Putamen (tissue), 1 donor: ENCODE results near the gene RREB1.
A peak's percentile ranks its signal among the peaks of the same experiment; 100 is the strongest.

Source experiments
- DNase-seq: peaks from one replicate; pipeline ENCODE4 v3.0.0-alpha.2; 2016; ENCODE audit warnings: low spot score

Gene RREB1

DNA sequence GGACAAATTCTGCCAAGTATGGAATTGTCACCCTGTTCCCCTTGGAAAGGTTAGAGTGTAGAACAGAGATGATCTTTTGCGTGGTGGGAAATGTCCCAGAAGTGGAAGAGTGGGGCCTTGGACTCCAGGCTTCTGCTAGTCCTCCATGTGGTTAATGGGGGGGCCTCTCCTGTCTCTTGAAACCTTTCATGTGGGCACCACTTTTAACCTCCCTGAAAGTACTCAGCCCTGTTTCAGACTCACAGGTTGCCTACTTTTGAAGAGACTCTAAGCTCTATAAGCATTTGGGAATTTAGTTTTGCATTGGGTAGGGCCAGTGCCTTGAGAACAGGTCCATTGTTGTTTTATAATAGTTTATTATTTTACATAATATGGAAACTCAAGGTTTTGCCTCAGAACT is 17.5 kb downstream of the RREB1 start:
- DNase-seq = no peak

DNA sequence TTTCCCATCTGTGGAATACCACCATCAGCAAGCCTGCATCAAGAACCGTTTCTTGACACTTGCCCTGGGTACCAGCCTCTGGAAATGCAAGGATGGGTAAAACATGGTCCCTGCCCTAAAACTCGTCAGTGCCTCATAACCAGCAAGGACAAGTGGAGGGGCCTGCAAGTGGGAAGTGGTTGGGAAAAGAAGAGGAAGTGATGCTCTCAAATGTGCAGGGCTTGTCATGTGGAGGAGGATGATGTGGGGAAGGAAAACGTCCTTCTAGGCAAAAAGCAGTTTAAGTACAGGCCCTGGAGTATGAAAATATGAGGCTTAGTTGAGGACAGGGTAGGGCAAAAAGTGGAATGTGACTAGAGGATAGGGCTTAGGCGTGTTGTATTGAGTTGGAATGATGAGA is 19.0 kb downstream of the RREB1 start:
- DNase-seq = no peak

DNA sequence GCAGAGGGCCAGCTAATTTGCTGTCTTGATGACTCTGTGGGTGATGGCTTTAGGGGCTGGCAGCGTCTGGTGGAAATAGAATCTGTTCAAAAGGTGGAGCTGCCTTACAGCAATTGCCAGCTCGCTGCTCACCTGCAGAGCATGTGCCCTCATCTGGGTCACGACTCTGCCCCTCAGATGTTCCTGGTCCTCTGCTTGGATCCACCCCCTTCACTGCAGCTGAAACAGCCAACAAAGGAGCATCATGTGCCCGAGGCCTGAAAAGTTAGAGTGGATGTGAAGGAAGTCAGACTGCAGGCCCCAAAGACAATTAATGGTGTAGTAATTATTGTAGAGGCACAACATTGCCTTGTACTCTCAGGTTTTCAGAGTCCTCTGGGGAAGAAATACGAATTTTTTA is 19.9 kb downstream of the RREB1 start:
- no peak for DNase-seq

DNA sequence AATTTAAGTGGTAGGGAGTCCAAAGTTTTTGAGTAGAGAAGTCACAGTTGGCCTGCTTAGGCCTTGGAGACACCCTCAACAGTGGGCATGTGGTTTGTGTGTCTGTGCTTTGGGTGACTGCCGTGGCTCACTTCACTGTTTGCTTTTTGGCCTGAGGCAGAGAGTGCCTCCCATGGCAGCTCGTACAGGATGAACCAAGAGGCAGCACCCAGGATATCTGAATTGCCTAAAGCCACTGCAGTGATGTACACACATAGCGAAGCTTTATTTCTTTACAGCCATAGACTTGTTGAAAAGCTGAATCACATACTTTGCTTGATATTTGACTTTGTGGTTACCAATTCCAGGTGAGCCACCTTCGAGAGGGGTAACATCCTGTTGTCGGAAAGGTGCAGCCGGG is 21.6 kb downstream of the RREB1 start:
- DNase-seq = no peak

DNA sequence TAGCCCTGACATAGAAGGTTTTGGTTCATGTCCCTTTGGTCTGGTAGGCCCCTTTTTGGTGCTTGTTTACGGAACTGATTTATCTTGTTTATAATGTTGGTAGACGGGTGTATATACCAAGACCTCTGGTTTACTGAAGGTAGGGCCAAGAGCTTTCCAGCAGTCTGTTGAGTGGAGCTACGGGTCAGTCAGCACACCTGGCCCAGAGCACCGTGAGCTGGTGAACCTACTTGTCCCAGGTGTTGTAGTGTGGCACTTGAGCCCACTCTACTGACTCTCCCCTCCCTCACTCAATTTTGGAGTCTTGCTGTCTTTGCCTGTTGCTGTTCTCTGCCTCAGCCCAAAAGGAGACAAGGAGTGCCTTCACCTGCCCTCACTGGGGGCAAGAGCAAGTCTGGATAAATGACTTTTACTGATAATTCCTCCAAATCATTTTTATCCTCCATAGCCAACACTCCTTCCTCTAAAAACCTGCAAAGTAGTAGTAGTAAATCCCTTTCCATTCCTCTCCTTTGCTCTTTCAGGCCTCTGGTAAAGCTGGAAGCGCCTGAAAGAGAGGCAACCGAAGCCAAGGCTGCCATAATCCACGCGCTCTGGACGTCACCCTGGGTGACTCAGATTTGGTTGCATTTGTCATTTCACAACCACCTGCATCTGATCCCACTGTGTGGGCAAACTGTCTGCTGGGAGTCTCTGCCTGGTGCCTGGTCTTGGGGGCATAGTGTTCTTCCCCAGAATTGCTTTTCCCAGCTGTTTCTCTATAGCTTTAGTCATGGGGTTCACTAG is 22.2 kb downstream of the RREB1 start:
- no peak for DNase-seq

DNA sequence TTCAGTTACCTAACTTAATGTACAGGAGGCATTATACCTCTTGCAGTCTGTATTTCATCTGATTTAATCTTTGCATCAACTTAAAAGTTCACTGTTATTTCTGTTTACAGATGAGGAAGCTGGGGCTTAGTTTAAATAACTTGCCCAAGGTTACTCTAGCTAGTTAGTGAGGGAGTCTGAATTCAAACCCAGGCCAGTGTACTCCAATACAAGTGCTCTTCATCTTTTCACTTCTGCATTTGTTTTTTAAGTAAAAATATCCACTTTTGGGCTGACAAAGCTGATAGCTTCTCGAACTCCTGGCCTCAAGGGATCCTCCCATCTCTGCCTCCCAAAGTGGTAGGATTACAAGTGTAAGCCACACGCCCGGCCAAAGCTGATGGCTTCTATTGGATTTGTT is 23.6 kb downstream of the RREB1 start:
- DNase-seq = no peak

DNA sequence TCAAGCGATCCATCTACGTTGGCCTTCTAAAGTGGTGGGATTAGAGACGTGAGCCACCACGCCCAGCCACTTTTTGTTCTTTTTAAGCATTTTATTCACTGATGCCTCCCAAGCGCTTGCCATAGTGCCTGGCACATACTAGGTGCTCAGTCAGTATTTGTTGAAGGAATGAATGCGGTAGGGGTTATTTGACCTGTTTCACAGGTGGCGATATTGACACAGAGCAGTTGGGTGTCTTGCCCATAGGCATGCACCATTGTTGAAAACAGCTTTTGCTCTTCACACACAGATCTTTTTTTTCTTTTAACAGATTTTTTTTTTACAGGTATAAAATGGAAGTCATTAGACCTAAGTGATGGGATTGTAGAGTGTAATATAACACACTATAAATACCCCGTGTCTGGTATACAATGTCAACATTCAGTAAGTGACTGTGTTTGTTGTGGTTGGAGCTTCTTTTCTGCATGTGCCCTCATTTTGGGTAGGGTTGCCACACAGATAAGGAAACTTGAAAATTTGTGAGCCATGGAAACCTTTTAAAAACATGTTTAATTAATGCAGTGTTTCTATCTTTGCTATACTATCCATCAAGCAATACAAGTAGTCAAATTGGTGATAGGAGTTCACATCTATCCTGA is 24.8 kb downstream of the RREB1 start:
- DNase-seq = no peak

DNA sequence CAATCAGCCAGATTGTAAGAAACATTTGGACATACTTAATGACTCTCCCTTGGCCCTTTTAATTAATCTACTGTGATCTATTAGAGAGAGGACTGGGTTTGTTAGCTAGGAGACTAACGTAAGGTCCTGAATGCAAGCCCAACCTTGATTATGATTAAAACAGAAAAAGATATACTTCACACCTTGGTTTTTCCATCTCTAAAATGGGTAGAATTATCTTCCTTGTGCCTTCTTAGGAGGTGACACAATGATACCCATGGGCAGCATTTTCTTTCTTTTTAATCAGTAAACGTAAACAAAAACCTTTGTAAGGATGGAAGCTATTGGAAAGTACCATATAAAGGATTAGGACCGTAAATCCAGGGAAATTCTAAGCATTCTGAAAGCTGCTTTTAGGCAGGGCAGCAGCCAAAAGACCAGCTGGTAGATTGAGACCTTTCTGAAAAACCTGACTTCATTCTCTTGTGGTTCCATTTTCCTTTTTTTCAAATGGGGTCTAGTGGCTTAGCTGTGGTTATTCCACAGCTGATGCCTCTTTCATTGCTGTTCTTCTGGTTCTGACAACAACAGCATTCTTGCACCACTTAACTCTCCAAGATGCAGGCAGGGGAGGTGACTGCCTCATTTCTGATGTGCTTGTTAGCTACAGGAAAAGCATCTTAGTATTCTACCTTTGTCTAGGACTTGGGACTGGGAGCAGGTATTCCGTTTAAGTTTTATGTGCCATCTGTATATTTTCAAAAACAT is 27.4 kb downstream of the RREB1 start:
- no peak for DNase-seq

DNA sequence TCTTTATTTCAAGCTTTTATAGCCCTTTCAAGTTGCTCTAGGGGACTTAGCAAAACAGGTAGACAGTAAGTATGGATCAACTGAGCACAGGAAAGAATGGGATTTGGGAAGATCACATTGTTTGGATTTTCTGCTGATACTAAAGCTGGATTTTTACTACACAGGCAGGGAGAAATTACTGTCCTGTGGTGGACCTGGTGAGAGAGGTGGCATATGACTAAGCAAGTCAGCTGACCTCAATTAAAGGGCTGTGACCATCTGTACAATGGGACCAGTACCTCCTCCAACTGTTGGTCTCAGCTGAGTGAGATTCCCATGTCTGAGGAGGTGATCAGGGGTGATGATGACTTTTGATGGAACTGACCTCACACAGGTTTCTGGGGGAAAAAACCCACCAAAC is 28.0 kb downstream of the RREB1 start:
- DNase-seq = no peak

DNA sequence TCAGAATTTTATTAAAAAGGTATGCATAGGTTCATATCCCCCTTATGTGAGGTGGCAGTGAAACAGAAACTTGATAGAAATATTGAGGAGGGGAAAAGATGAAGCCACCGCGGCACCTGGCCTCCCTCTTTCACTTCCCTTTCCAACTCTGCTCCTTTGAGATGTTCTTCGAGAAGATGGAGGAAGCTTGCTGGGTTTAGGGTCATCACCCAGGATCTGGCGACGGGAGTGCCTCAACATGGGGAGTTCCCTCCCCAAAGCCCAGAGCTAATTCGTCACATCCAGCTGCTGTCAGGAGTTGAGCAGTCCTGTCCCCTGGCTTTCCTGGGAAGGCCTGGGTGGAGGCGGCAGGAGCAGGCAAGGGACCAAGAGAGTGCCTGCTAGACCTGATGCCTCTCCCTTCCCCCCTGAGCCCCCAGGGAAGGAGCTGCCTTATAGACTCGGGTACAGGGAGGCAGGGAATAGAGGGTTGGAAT is 29.1 kb downstream of the RREB1 start:
- no peak for DNase-seq

DNA sequence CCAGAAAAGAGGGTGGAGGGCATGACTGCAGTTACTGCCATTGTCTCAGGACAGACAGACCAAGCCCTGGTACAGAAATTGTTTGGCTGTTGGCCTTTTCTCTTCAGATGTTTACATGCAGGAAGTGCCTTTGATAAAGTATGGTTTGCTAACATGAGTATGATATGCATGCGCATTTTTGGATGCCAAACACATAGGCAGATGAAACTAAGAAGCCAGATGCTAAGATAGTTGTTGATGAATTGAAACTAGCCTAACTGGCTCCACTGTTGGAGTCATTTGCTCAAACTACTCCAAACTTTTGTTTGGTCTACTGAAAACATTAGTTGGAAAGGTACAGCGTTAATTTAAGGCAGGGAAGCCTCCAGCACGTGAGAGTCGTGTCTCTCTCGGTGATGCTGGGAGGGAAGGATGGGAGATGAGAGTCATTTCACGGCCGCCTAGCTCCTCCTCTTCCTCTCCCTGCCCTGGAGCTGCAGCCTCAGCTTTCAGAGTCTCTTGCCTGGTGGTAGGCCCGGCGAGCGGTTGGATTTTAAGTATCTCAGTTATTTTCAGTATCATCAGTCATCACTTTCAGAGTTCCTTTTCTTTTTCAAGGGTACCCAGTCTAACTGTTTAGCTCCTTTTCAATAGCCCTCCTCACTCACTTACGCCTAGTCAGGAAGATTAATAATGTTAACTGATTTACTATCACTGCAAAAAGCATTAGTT is 29.7 kb downstream of the RREB1 start:
- no peak for DNase-seq

DNA sequence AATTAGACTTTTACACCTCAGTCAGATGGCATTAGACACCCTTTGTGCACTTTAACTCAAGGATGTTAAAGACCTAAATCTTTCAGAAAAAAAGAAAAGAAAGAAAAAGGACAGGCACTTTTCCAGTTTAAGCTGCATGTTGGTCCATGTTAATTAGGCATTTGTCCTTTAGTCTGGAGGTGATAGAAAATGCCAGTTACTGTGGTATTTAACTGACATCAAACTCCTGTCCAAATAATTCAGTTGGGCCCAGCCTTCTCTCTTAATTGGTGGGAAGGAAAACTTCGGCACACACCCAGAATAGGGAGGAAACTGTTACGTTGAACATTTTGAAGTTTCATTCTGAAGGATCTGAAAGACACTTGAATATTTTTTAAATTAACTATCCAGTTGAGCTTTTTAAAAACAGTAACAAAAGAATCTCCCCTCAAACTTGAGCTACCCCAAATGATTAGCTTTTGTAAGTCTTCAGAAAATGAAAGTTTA is 30.3 kb downstream of the RREB1 start:
- DNase-seq = no peak

DNA sequence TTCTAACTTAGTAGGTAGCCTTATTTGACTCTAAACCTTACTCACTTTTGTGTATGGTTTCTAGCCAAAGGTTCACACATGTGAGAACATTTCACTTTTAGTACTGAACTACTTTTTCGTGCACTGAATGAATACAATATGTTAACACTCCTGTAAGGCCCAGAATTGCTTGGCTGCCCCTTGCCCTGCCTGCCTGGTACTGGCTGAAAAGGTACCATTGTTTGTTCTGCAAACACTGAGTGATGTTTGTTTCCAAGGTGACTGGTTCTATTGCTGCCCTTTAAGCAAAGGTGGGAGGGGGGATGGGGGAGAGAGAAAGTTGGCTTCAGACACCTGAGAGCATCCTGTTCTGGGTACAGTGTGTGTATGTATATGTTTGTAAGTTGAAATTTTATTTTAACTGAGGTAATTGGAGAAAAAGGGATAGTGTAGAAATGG is 31.2 kb downstream of the RREB1 start:
- no peak for DNase-seq

DNA sequence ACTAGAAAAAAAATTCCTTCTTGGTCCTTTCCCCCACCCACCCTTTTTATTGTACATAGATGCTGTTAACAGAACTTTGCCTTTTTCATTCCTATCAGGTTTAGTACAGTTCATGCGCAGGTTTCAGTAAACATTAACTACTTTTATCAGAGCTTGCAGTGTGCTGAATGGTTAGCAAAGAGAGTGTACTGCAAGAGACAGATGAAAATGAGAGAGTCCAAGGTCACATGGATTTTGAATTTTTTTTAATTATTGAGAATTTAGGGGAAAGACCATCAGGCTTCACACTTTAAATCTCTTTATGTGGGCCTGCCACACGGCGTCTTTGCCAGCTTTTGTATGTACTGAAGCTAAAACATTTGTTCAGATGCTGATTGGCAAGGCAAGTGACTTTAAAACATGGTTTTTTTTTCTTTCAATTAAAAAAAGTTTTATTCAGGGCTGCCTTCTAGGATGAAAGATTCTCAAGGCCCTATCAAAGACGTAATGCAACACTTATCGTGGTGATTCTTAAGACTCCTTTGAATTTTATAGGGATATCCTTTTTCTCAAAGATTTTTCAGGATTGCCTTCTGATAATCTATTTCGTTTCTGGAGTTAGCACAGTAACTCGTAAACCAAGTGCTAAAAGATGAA is 32.2 kb downstream of the RREB1 start:
- DNase-seq = no peak

DNA sequence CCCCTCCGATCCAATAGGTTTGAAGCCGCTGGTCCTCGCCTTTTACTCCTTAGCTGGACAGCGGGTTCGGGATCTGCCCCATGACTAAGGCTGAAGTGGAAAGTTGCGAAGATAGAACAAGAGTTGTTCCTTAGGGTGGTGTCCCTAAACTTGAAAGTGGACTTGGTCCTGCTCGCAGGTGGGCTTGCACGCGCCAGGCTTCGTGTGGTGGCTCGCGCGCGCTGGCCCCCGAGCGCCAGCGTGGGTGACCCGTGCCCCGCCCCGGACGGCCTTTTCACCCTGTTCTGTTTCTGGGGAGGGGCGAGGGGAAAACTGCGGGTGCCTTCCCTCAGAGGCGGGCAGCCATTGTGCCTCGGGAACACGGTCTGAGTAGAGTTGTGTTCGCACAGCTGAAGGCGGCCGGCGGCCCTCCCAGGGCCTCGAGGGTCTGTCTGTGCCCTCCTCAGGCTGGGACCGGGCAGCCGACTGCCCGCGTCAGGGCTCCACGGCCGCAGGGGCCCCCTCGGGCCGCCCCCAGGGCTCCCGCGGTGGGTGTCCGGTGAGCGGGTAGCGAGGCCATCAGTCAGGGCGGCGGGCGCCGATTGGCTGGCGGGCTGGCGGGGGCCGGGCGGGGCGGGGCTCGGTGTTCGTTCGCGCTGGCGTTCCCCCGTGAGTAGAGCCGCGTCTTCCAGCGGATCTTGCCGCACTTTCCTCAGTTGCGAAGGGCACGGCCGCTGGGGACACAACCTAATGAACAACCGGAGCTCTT is 33.0 kb downstream of the RREB1 start:
- peak; percentile 78 for DNase-seq

DNA sequence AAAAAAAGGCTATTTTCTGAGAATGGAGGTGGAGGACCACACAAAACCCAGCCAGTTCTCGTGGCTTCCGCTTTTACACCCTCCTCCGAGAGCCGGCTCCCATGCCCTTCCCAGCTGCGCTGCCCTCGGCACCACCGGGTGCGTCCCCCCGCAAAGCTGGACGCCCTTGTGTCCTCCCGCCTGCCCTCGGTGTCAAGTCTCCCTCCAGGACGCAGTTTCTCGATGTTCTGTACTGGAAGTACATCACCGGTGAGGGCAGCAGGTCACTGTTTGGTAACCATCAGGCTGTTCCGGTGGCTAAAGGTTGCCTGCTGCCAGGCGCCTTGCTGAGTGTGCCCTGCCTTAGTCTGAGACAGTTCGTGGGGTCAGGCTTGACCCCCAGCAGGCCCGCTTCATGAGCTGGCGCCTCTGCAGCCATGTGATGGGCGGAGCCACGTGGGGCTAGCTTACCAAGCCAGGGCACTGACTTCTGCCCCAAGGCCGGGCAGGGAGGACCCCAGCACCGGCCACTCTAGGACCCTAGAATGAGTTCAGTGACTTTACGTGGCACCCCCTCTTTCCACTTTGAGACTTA is 34.6 kb downstream of the RREB1 start:
- DNase-seq = no peak

DNA sequence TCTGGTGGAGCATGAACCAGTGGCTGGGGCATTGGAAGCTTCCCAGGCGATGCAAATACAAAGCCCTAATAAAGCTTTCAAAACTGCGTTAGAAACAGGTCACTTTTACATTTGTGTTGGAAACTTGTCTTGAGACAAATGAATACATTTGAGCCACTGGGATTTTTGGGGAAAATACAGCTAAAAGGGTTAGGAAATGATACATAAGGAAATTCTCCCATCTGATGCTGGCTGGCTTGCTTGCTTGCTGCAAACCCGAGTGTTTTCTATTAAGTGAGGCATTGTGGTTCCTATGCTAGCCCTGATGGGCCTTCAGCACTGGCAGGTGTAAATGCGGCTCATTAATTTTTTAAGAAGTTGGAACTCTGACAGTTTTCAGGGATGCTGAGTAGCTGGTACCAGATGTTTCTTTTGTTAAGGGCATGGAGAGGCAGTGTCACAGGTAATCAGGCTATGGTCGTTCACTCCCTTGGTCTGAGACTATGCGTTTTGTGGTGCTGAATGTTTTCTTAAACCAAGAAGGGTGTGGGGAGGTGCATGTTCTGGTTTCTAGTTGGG is 35.2 kb downstream of the RREB1 start:
- DNase-seq = no peak

DNA sequence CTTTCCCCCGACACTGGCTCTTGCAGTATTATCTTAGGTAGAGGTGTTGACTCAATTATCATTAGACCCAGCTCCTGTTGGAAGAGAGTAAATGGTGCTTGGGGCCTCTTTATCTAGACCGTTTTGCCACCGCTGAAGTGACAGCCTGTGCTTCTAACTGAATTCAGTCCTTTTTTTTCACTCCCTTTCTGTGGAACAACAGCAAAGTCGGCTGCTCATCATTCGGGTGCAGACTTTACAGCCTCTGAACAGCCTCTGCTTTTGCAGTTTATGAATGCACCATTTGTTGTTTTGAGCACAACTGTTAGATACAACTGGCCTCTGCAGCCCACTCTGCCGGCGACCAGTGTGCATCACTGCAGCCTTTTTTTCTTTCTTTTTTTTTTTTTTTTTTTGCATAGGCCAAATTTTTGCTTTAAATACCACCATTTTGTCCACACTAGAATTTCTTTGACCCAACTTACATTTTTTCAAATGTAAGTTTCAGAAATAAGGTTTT is 35.8 kb downstream of the RREB1 start:
- DNase-seq = peak; percentile 71

DNA sequence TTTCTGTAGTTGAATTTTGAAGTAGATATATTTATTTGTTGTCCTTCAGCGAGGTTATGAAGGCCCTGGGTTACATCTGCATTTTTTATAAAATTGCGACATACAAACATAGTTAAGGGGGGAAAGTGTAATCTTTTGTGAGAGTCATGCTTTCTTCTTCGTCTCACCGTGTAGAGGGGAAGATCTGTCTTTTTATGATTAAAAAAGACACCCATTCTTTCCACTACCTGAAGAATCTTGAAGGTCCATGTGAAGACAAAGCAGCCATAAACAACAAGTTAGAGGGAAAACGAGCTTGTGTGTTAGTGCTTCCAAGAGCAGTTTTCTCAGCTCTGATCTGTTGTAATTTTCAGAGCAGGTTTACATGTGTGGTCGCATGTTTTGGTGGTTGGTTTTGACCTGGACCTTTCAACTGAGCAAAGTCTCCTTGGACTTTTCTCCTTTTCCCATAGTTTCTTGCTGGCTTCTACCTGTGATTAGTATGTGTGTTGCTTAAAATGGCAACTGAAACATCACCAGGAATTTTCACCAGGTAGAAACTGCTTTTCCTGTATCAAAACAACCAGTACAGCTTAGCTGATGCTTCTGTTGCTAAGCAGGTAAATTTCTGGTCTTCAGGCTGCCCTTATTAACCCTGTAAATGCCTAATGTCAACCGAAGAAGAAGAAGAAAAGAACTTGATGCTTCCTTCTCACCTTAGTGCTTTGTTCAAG is 37.3 kb downstream of the RREB1 start:
- DNase-seq = no peak

DNA sequence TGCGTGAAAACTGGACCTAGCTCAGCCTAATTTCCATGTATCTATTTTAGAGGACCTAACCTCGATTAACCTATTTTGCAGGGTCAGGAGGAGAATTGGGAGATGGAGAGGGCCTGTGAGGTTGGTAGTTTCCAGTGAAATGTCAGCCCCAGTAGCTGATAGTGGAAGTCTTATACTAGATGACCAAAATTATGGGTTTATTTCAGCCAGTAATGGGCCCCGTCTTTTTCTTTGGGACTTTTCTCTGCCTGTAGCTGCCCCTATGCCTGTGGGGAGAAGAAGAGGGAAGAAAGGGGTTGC is 37.8 kb downstream of the RREB1 start:
- DNase-seq = no peak
